ENCODE results near the gene JARID2. TPM values are rescaled to one million over a fixed set of nuclear protein-coding genes. Genes with fewer than 3 reads are reported as not detected.
A peak's percentile ranks its signal among the peaks of the same experiment; 100 is the strongest.

Gene JARID2
- total and polyA plus RNA-seq, 9 of the 15 experiments (the other 6 are each of a cell fraction or from before 2014, with no cell fraction given): 5.0 to 29.0 (median 15.6) TPM

DNA sequence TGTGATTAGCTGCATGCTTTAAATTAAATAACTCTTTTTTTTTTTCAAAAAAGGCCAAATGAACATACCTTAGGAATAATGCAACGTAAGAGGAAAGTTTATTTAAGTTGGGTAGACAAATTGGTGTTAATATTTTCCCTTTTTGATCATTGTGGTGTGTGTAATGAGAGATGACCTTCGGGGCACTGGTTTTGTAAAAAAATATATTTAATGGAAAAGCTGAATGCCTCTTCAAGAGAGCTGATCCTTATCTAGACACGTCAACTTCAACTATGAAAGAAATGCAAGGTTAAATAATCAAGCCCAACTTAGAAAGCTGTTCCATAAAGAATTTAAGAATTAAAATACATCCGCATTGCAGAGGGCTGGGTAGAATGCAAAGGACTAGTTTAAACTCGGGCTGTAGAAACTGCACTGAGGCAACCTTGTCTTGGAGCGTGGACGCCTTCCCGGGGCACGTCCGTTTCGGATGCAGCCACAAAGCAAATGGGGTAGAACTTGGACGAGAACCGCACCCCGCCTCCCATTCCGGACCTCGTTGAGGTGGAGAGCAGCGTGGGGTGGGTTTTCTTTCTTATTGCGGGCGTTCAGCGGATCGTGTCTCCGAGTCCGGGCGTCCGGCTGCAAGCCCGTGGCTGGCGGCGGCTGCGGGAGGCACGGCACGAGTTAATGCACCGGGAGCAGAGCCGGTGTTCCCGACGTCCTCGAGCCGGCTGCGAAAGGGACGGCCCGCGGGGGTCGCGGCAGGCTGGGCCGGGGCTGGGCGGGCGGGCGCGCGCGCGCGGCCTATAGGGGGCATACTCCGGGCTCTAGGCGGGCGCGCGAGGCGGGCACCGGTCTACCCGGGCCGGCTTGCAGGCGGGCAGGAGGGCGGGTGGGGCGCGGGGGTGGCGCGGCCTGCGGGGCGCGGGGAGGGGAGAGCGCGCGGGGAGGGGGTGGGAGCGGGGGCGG, 1.9 kb downstream of the JARID2 start:
- FAIRE-seq: peak; percentile 42
- H3K36me3 ChIP-seq (ENCODE audit: control insufficient read depth, insufficient read depth, low read length): no peaks in the 10 kb centered on the region
- peak; percentile 70 to 83 (median 80) for DNase-seq (ENCODE audit: extremely low read depth in 1 of 4, low spot score in 3 of 4)
- peak overlapping the region; percentile 78 for H3K4me3 ChIP-seq
- H3K9me1 ChIP-seq (ENCODE audit: control insufficient read depth, insufficient read depth, low read length): no peaks in the 10 kb centered on the region
- peak overlapping the region; percentile 94 for H3K27ac ChIP-seq (ENCODE audit: extremely low read depth, low read depth, low read length)
- TSS peak; percentile 30 for BruUV-seq (replicated peaks)
- peak overlapping the region; percentile 87 to 97 for H3K9ac ChIP-seq (ENCODE audit: insufficient read depth in 1 of 2, low read depth in 2 of 2, low read length in 2 of 2)
- peaks cover 32 to 43% of the 10 kb centered on the region in 2 experiments for H3K4me1 ChIP-seq (replicated peaks in 1 of 2; ENCODE audit: control insufficient read depth in 2 of 2, insufficient read depth in 2 of 2, low read length in 2 of 2)
- ATAC-seq: peak; percentile 1; the same call in 2 of the 3 replicates
- POLR2A ChIA-PET: interaction anchor here (0.6 to 2.3 kb wide), 8 partner anchors 10 to 1193 kb away, joined by 3 to 19 read pairs (median 3); no protein-coding TSS in a partner anchor
- H2AFZ ChIP-seq (ENCODE audit: low read depth, low read length): peak overlapping the region; percentile 79
- H4K20me1 ChIP-seq (replicated peaks; ENCODE audit: control insufficient read depth, insufficient read depth, low read length): peaks cover 16% of the 10 kb centered on the region
- H3K9me3 ChIP-seq (replicated peaks; ENCODE audit: control insufficient read depth, insufficient read depth, low read depth, low read length): no peaks in the 10 kb centered on the region
- H3K27me3 ChIP-seq (ENCODE audit: control insufficient read depth in 2 of 2, insufficient read depth in 2 of 2, low read length in 2 of 2): no peaks in the 10 kb centered on the region
- peak overlapping the region; percentile 94 for H3K4me2 ChIP-seq (ENCODE audit: insufficient read depth, low read length)
- intact Hi-C loops (cut with micrococcal nuclease) (loop anchor here (5.0 to 10.0 kb wide), 5 partner anchors 230 to 523 kb away; no protein-coding TSS in a partner anchor), in situ Hi-C loops (cut with MboI) (no loop called here)
- 1% methylated on average over 38 of the region's 75 CpGs for WGBS (ENCODE audit: insufficient coverage, low coverage, missing lambda C conversion rate)
- peaks cover 77% of the 10 kb centered on the region for H3K79me2 ChIP-seq (ENCODE audit: control insufficient read depth, insufficient read depth, low read length)
- CTCF ChIA-PET (ENCODE audit: low intra/inter-chr PET ratio): no interaction called here
- TF ChIP-seq KLF13 (tag; IDR thresholded peaks at IDR 0.05; ENCODE audit: borderline replicate concordance, low read depth) (no peak), ZKSCAN3 (CRISPR knock-in tag; IDR thresholded peaks at IDR 0.05) (no peak), ZNF121 (CRISPR knock-in tag; conservative IDR thresholded peaks at IDR 0.05) (no peak), GATAD2B (IDR thresholded peaks at IDR 0.05; ENCODE audit: borderline replicate concordance) (no peak), CEBPG (CRISPR knock-in tag; IDR thresholded peaks at IDR 0.05) (no peak), CEBPG (tag; conservative IDR thresholded peaks at IDR 0.05 in 1 of 2, IDR thresholded peaks at IDR 0.05 in 1 of 2) (no peak), RUNX1 (IDR thresholded peaks at IDR 0.05; ENCODE audit: low read depth) (no peak), HEY1 (CRISPR knock-in tag; IDR thresholded peaks at IDR 0.05; ENCODE audit: borderline replicate concordance) (no peak), ZKSCAN8 (CRISPR knock-in tag; IDR thresholded peaks at IDR 0.05) (no peak), HDAC8 (tag; IDR thresholded peaks at IDR 0.05) (no peak), CBX8 (IDR thresholded peaks at IDR 0.05; ENCODE audit: borderline replicate concordance, extremely low read depth, low read depth, low read length, poor library complexity, severe bottlenecking) (no peak), EWSR1 (IDR thresholded peaks at IDR 0.05; ENCODE audit: borderline replicate concordance, low read depth, partially characterized antibody) (no peak), ZNF124 (CRISPR knock-in tag; IDR thresholded peaks at IDR 0.05) (no peak), HDAC1 (IDR thresholded peaks at IDR 0.05) (peak in 1 of 2 experiments; percentile 64; a peak in 2 of 4 replicates)
- TF ChIP-seq, protein P1, sequence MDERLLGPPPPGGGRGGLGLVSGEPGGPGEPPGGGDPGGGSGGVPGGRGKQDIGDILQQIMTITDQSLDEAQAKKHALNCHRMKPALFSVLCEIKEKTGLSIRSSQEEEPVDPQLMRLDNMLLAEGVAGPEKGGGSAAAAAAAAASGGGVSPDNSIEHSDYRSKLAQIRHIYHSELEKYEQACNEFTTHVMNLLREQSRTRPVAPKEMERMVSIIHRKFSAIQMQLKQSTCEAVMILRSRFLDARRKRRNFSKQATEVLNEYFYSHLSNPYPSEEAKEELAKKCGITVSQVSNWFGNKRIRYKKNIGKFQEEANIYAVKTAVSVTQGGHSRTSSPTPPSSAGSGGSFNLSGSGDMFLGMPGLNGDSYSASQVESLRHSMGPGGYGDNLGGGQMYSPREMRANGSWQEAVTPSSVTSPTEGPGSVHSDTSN (CRISPR knock-in tag; IDR thresholded peaks at IDR 0.05; ENCODE audit: low read depth): no peak
- TF ChIP-seq, protein P1 (tag; conservative IDR thresholded peaks at IDR 0.05; ENCODE audit: low read depth): no peak

All from K562 (cell line).